GM12892 (cell line): Measurements from ENCODE around the gene CTDSPL2.

Experiments used
- POLR2A ChIP-seq: IDR thresholded peaks from 2 replicates; pipeline ENCODE4 v1.6.1; 2011; ENCODE audit warnings: low read depth, low read length, control low read depth
- POLR2AphosphoS5 ChIP-seq: IDR thresholded peaks from 2 replicates; pipeline ENCODE4 v1.6.1; 2011; ENCODE audit warnings: low read depth, low read length, control low read depth
- TAF1 ChIP-seq: IDR thresholded peaks from 2 replicates; pipeline ENCODE4 v1.6.1; 2011; ENCODE audit warnings: low read depth, mild to moderate bottlenecking, control low read depth, low read length, borderline replicate concordance

DNA sequence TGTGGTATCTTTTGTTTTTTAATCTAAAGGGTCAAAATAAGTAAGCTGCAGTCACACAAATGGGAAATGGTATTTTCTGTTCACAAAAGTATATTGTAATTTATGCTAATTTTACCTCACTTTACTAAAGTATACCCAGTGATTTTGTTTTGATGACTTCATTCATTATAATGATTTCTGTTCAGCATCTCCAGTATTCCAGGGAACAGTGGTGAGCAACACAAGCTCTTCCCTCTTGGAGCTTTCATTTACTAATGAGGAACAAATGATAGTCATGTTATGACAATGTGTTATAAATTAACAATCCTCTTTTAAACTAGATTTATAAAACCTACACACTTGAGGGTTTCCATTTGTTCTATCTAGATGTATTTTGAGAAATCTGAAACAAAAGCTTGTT is 89.0 kb downstream of the CTDSPL2 start:
- TF ChIP-seq POLR2A = no peak
- no peak for TF ChIP-seq TAF1
- no peak for TF ChIP-seq POLR2AphosphoS5
